Measurements from ENCODE around the gene CHD9NB. TPM values are rescaled to one million over a fixed set of nuclear protein-coding genes. Genes with fewer than 3 reads are reported as not detected.

CHD9NB gene
- total and polyA plus RNA-seq, 9 of the 15 experiments (the other 6 are each of a cell fraction or from before 2014, with no cell fraction given): 0.06 to 0.10 (median 0.07) TPM; not detected in 6

DNA sequence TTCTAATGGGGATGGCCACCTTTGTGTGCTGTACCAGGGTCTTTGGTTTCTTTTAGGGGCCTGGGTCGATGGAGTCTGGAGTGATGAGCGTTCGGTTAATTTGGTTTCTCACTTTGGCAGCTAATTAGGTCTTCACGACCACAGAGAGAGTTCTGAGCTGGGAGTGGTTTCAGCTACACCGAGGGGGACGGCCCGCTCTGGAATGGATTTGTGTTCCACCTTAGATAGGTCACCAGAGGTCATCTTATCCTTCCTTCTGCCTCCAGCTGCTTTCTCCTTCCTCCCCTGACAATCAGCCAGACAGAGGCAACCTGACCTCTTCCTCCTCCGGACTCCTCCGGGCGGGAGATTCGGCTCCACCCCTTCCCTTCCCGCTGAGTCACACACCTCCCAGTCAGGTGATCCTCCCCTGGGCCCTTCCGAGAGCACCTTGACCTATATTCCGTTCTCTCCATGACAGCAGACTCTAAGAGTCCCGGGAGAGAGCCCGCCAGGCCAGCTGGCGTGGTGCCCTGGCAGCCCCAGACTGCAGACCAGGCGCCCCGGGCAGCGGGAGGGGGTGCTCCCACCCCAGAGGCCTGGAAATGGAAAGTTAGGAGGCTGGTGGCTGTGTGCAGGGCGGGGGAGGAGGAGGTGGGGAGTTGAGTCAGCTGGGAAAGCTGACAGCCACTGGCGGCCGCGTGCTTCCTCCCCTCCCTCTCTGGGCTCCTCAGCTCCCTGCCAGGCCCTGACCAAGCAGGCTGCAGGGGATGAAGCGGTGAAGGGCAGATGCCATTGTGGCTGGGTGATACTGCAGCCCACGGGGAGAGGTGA, 46.8 kb upstream of the CHD9NB start (continued):
- peak; percentile 90 for TF ChIP-seq ARID4B (CRISPR knock-in tag; IDR thresholded peaks at IDR 0.05)
- no peak for TF ChIP-seq NR3C1 (CRISPR knock-in tag; IDR thresholded peaks at IDR 0.05)
- TF ChIP-seq HMG20A (CRISPR knock-in tag; conservative IDR thresholded peaks at IDR 0.05): no peak
- TF ChIP-seq CCNT2 (IDR thresholded peaks at IDR 0.05; ENCODE audit: borderline replicate concordance, extremely low read depth, insufficient read length, low read depth, low read length): peak; percentile 71
- peak; percentile 80 for TF ChIP-seq POLR2G (IDR thresholded peaks at IDR 0.05; ENCODE audit: low read depth, low read length)
- TF ChIP-seq CC2D1A (IDR thresholded peaks at IDR 0.05): no peak
- TF ChIP-seq HNRNPH1 (optimal IDR thresholded peaks at IDR 0.05; ENCODE audit: low read depth, low read length): no peak
- peak in 1 of 2 experiments; percentile 9; a peak in 1 of 4 replicates for TF ChIP-seq TBL1XR1 (IDR thresholded peaks at IDR 0.05; ENCODE audit: low read length in 2 of 2)
- no peak for TF ChIP-seq POLR3A (IDR thresholded peaks at IDR 0.05; ENCODE audit: borderline replicate concordance, extremely low read depth, insufficient read depth, insufficient read length)
- TF ChIP-seq, protein P1, sequence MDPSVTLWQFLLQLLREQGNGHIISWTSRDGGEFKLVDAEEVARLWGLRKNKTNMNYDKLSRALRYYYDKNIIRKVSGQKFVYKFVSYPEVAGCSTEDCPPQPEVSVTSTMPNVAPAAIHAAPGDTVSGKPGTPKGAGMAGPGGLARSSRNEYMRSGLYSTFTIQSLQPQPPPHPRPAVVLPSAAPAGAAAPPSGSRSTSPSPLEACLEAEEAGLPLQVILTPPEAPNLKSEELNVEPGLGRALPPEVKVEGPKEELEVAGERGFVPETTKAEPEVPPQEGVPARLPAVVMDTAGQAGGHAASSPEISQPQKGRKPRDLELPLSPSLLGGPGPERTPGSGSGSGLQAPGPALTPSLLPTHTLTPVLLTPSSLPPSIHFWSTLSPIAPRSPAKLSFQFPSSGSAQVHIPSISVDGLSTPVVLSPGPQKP (CRISPR knock-in tag; IDR thresholded peaks at IDR 0.05): no peak
- 0 out of 2 replicates have a peak, but pooled peaks have one; percentile 52 for TF ChIP-seq SMARCA5 (IDR thresholded peaks at IDR 0.05)
- no peak for TF ChIP-seq NR2F6 (CRISPR knock-in tag; IDR thresholded peaks at IDR 0.05)
- TF ChIP-seq HDAC1 (IDR thresholded peaks at IDR 0.05): peak in 1 of 2 experiments; percentile 96; a peak in 3 of 4 replicates
- TF ChIP-seq NONO (IDR thresholded peaks at IDR 0.05; ENCODE audit: low read depth in 2 of 2, low read length in 1 of 2): peak in 1 of 2 experiments; percentile 62; a peak in 1 of 4 replicates
- no peak for TF ChIP-seq HCFC1 (IDR thresholded peaks at IDR 0.05; ENCODE audit: low read depth, low read length)
- TF ChIP-seq TCFL5 (CRISPR knock-in tag; conservative IDR thresholded peaks at IDR 0.05): no peak
- TF ChIP-seq MAFK (IDR thresholded peaks at IDR 0.05; ENCODE audit: low read length): peak; percentile 48; the same call in 1 of the 2 replicates
- peak; percentile 83 to 84 for TF ChIP-seq MAZ (CRISPR knock-in tag; conservative IDR thresholded peaks at IDR 0.05 in 1 of 2, IDR thresholded peaks at IDR 0.05 in 1 of 2)
- 0 out of 2 replicates have a peak, but pooled peaks have one; percentile 26 for TF ChIP-seq CREB3L1 (IDR thresholded peaks at IDR 0.05; ENCODE audit: borderline replicate concordance, low read depth)
- no peak for TF ChIP-seq RHOXF2B (CRISPR knock-in tag; conservative IDR thresholded peaks at IDR 0.05)
- TF ChIP-seq MTA2 (IDR thresholded peaks at IDR 0.05; ENCODE audit: low read depth): 0 out of 2 replicates have a peak, but pooled peaks have one; percentile 16

All from K562 (cell line).